GM13977 (cell line): ENCODE data around the gene PRF1.

Source experiments
- DNase-seq: peaks from one replicate; pipeline ENCODE4 v3.0.0; 2012; ENCODE audit warnings: low spot score
- in situ Hi-C: fragments of 300-500 bp; cut with MboI; formaldehyde crosslinking; loops from one replicate; pipeline ENCODE4 v1.12.0; 2022; ENCODE audit warnings: low sequenced_read_pairs, low pct_unique_long_range_greater_than_20kb, mixed read lengths, inconsistent platforms; ENCODE audit not compliant: unreplicated experiment
- TF ChIP-seq, protein P1 (sequence below): IDR thresholded peaks from 2 replicates; pipeline ENCODE4 v1.5.1; 2012; ENCODE audit warnings: mild to moderate bottlenecking, control low read depth; ENCODE audit not compliant: insufficient read depth; ENCODE audit errors: extremely low read depth, missing control alignments

Gene PRF1

DNA sequence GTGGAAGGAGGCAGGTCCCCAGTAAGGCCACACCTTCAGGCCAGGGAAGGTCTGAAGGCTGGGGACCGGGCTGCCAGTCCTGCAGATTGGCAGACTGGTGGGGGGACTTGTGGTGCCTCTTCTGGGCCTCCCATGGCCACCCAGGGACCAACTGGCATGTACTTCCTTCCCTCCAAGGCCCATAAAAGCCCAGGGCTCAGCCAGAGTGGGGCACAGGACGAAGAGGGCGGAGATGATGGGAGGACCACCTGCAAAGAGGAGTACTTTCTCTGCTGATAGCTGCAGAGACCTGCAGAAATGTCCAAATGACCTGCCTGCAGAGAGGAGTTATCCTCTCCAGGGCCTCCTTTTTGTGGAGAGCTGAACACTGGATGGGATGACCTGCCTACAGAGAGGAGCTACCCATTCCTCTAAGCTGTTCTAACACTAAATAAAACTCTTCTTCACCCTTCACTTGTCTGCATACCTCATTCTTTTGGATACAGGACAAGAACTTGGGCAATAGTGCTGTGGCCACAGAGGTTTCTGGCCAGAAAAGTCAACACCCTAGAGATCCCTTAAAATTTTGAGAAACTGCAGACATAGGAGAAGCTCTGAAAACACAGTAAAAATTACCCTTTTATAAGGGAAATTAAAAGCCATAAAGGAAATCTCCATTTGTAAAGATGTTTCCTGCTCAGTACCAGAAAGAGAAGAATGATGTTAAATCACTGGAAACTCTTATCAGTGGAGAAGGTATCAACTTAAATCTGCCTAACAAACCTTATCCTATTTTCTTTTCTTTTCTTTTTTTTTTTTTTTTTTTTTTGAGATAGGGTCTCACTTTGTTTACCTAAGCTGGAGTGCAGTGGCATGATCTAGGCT lies 20.7 kb upstream of the PRF1 start:
- TF ChIP-seq, protein P1, sequence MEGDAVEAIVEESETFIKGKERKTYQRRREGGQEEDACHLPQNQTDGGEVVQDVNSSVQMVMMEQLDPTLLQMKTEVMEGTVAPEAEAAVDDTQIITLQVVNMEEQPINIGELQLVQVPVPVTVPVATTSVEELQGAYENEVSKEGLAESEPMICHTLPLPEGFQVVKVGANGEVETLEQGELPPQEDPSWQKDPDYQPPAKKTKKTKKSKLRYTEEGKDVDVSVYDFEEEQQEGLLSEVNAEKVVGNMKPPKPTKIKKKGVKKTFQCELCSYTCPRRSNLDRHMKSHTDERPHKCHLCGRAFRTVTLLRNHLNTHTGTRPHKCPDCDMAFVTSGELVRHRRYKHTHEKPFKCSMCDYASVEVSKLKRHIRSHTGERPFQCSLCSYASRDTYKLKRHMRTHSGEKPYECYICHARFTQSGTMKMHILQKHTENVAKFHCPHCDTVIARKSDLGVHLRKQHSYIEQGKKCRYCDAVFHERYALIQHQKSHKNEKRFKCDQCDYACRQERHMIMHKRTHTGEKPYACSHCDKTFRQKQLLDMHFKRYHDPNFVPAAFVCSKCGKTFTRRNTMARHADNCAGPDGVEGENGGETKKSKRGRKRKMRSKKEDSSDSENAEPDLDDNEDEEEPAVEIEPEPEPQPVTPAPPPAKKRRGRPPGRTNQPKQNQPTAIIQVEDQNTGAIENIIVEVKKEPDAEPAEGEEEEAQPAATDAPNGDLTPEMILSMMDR: no peak
- no peak for DNase-seq
- in situ Hi-C loops: no loop called here

DNA sequence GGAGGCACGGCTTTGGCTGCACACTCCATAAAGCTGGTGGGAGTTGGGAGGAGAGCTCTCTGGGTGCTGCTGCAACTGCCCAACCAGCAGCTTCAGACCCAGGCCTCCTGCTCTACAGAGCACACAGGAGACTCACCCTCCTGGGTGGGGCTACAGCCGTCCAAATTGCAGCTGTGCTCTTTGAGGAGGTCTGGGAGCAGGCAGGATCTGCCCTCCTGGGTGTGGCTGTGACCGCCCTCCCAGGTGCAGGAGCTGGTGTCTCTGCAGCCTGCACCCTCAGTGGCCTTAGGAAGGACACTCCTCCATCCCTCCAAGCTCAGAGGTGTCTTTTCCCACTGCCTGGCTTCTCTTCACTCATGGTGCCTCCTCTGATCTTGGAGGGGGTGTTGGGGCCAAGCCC lies 20.0 kb upstream of the PRF1 start:
- no peak for DNase-seq
- in situ Hi-C loops: no loop called here

DNA sequence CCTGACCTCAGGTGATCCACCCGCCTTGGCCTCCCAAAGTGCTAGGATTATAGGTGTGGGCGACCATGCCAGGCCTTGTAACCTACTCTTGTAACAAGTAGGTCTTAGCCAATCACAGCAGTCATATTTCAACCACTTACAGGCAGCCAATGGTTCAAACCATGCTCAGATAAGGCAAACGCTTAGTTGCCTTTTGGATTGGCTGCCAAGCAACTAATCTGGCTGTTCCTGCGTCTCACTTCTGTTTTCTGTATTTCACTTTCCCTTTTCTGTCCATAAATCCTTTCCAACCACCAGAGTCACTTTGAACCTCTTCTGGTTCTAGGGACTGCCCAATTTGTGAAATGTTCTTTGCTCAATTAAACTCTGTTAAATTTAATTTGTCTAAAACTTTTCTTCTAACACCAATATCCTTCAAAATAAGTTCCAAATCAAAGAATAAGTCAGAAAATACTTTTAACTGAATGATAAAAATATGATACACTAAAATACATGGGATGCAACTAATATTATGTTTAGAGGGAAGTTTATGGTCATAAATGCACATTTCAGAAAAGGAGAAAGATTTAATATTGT lies 19.1 kb upstream of the PRF1 start:
- no peak for DNase-seq
- TF ChIP-seq, protein P1: no peak
- in situ Hi-C loops: no loop called here

More for the DNA sequence above, 20.0 kb upstream of the PRF1 start:
- TF ChIP-seq, protein P1: no peak

DNA sequence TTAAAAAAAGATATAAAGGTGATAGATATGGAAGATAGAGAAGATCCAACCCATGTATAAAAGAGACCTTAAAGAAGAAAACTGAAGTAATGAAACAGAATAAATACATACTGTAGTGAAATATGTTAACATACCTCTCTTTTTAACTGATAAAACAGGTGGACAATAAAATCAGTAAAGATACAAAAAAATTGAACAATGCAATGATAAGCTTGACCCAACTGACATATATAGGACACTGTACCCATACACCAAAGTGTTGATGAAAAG lies 17.4 kb upstream of the PRF1 start:
- TF ChIP-seq, protein P1: no peak
- in situ Hi-C loops: no loop called here
- no peak for DNase-seq

DNA sequence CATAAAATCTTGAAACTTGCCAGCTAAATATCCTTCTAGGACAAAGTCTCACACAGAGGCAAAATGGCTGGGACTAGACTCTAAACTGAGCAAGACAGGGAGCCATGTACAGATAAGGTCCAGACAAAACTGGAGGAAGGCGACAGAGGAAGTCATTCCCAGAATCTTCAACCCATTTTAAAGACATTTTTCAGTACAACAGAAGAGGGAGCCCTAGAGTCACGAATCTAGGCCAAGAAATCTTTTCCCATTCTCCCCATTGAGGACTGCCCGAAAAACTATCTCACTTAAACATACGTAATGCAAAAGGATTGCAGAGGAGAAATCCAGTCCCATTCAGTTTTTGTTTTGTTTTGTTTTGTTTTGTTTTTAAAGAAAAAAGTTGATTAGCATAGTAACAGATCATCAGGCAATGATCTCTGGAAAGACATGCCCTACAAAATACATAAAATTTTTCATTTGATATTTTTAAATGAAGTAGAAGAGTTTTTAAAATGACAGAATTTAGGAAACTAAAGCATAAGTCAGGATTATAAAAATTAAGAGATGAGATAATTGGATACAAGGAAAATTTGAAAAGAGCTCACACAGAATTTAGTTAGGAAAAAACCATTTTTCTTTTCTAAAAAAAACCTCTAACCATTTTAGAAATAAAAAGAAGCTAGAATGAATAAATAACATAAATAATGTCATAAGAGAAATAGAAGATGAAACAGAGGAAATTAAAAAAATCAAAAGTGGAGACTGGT lies 16.9 kb upstream of the PRF1 start:
- peak; percentile 29 for DNase-seq
- in situ Hi-C loops: no loop called here
- TF ChIP-seq, protein P1: peak; percentile 46

DNA sequence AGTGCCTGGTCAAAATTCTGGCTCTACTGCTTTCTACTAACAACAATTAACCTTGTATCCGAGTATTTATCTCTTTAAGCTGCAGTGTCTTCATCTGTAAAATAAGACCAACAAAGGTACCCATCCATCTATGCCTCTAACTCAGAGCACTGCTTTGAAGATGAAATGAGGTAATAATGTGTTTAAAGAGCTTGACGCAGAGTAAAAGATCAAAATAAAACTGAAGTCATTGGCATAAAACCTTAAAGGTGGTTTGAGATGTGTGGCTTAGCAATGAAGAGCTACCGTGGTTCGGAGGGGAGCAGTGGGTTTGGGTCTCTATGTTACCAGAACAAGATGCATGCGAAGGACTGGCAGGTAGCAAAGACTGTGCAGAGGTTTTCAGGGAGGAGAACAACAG lies 16.1 kb upstream of the PRF1 start:
- no peak for DNase-seq
- in situ Hi-C loops: no loop called here
- TF ChIP-seq, protein P1: no peak
